Pulmonary artery endothelial cell (primary cell): Measurements from ENCODE around the gene RPS26. TPM values are rescaled to one million over a fixed set of nuclear protein-coding genes. Genes with fewer than 3 reads are reported as not detected.
A peak's percentile ranks its signal among the peaks of the same experiment; 100 is the strongest.
"Not testable (repeated sequence)": the region's sequence is repeated elsewhere in the genome, so short reads cannot be mapped to it uniquely, and the experiment has no call there.

Source experiments
- DNase-seq: peaks from one replicate; pipeline ENCODE4 v3.0.0-alpha.2; 2011; ENCODE audit warnings: low read depth, low spot score
- total RNA-seq: library from RNA; depleted of rRNA; stranded (reverse); fragments of >200 nt; gene quantifications from 2 replicates; pipeline ENCODE4 v1.2.3, GENCODE V29; 2014

RPS26 gene
- total RNA-seq: 94.9 and 101 TPM in 2 replicates

- peak; percentile 99 for DNase-seq
Observed at GRCh38 chr12:56041552-56042429, at the start of gene RPS26. Gene RPS26, plus strand, starts transcription at chr12:56041918. Its CDS starts 249 bp downstream, at chr12:56042167.

- DNase-seq: no peak
Observed at GRCh38 chr12:55993230-55993853, 48.4 kb upstream of the RPS26 start.

GRCh38 chr12:55995366-55995765 is 46.4 kb upstream of the RPS26 start:
- no peak for DNase-seq

GRCh38 chr12:55996201-55996714 is 45.5 kb upstream of the RPS26 start:
- DNase-seq: no peak

GRCh38 chr12:55996715-55997534 is 44.8 kb upstream of the RPS26 start, which contains the start of gene SUOX:
Gene SUOX, plus strand, starts transcription at chr12:55997276. Its CDS starts 4,946 bp downstream, at chr12:56002222.
- peak; percentile 95 for DNase-seq

GRCh38 chr12:55997535-55997859 is 44.2 kb upstream of the RPS26 start:
- no peak for DNase-seq

GRCh38 chr12:55999522-55999921 is 42.2 kb upstream of the RPS26 start:
- not testable (repeated sequence) for DNase-seq

GRCh38 chr12:55999999-56000540 is 41.6 kb upstream of the RPS26 start:
- not testable (repeated sequence) for DNase-seq

- DNase-seq: no peak
Observed at GRCh38 chr12:56001487-56002100, 40.1 kb upstream of the RPS26 start.

GRCh38 chr12:56003376-56003775 is 38.3 kb upstream of the RPS26 start:
- not testable (repeated sequence) for DNase-seq

GRCh38 chr12:56004211-56004610 is 37.5 kb upstream of the RPS26 start:
- DNase-seq: no peak

- DNase-seq: no peak
Observed at GRCh38 chr12:56007564-56008559, 33.9 kb upstream of the RPS26 start.

GRCh38 chr12:56010111-56010570 is 31.6 kb upstream of the RPS26 start:
- DNase-seq: no peak

GRCh38 chr12:56011509-56012090 is 30.1 kb upstream of the RPS26 start:
- DNase-seq: no peak

GRCh38 chr12:56013482-56013881 is 28.2 kb upstream of the RPS26 start:
- no peak for DNase-seq

- no peak for DNase-seq
Observed at GRCh38 chr12:56014205-56014604, 27.5 kb upstream of the RPS26 start.

GRCh38 chr12:56017181-56017580 is 24.5 kb upstream of the RPS26 start:
- no peak for DNase-seq

GRCh38 chr12:56018356-56018755 is 23.4 kb upstream of the RPS26 start:
- DNase-seq: no peak
